ENCODE results near the gene ADAMTS17.

DNA sequence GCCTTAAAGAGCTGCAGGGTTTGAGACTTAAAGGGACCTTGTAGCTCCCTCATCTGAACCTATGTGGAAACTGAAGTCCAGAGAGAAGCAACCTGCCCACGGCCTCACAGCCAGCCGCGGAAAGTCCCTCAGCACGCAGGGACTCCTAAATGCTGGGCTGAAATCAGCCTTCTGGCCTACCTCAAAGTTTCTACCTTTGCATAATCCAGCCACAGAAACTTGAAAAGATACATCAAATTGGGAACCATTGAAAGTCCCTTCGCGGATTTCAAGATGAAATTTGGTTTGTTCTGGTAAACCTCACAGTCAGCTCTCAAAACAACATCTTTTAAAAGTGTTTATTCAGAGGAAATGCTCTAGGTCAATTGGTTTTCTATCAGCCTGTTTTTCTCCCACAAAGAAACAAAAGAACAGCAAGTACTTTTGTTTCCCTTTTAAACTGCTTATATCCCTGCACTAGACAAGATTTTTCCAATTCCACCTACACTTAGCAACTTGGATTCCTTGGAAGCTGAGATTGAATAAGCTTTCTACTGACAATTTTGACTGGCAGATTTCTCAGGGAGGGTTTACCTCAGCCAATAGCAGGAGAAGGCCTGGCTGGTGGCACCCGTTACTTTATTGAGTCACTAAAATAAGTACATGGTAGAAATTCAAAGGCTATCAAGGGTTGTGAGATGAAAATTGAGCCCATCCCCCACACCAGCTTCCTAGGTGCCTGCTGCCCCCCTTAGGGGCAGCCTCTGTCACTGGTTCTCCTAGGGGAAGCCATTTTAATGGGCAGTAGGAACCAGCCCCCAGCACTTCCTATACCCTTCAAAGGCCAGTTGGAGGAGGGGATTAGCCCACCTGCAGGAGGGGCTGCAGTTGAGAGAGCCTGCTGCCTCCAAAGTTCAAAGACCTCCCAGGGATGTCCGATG, 171.2 kb downstream of the ADAMTS17 start:
- TF ChIP-seq, protein P1, sequence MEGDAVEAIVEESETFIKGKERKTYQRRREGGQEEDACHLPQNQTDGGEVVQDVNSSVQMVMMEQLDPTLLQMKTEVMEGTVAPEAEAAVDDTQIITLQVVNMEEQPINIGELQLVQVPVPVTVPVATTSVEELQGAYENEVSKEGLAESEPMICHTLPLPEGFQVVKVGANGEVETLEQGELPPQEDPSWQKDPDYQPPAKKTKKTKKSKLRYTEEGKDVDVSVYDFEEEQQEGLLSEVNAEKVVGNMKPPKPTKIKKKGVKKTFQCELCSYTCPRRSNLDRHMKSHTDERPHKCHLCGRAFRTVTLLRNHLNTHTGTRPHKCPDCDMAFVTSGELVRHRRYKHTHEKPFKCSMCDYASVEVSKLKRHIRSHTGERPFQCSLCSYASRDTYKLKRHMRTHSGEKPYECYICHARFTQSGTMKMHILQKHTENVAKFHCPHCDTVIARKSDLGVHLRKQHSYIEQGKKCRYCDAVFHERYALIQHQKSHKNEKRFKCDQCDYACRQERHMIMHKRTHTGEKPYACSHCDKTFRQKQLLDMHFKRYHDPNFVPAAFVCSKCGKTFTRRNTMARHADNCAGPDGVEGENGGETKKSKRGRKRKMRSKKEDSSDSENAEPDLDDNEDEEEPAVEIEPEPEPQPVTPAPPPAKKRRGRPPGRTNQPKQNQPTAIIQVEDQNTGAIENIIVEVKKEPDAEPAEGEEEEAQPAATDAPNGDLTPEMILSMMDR (conservative IDR thresholded peaks at IDR 0.05) = no peak
- no peak for TF ChIP-seq EZH2 (IDR thresholded peaks at IDR 0.05; ENCODE audit: low read depth)
